Parathyroid adenoma (tissue), 2 donors: ENCODE measurements around the gene MED27.

Experiments used
- H2AFZ ChIP-seq: fragments of 300-600 bp; sonication (generic); one replicate; pipeline ENCODE4 v1.7.0; 2017; ENCODE audit warnings: antibody characterized with exemption, mild to moderate bottlenecking
- H3K27ac ChIP-seq: fragments of 300-600 bp; sonication (generic); one replicate; pipeline ENCODE4 v1.7.0; 2017
- H3K27me3 ChIP-seq: fragments of 300-600 bp; sonication (generic); one replicate; pipeline ENCODE4 v1.7.0; 2017; ENCODE audit warnings: low read length; ENCODE audit not compliant: control insufficient read depth, insufficient read depth
- H3K36me3 ChIP-seq: fragments of 300-600 bp; sonication (generic); one replicate; pipeline ENCODE4 v1.7.0; 2017; ENCODE audit warnings: low read length; ENCODE audit not compliant: control insufficient read depth, insufficient read depth
- H3K4me1 ChIP-seq: fragments of 300-600 bp; sonication (generic); one replicate; pipeline ENCODE4 v1.7.0; 2017; ENCODE audit warnings: control low read depth
- H3K4me2 ChIP-seq: fragments of 300-600 bp; sonication (generic); one replicate; pipeline ENCODE4 v1.7.0; 2017; ENCODE audit warnings: low read length
- H3K4me3 ChIP-seq: fragments of 300-600 bp; sonication (generic); one replicate; pipeline ENCODE4 v1.7.0; 2017; ENCODE audit warnings: low read depth, low read length
- H3K79me2 ChIP-seq: fragments of 300-600 bp; sonication (generic); one replicate; pipeline ENCODE4 v1.7.0; 2017; ENCODE audit warnings: control low read depth
- H3K9ac ChIP-seq: fragments of 300-600 bp; sonication (generic); one replicate; pipeline ENCODE4 v1.7.0; 2017; ENCODE audit warnings: mild to moderate bottlenecking
- H3K9me3 ChIP-seq: fragments of 300-600 bp; sonication (generic); one replicate; pipeline ENCODE4 v1.7.0; 2017; ENCODE audit warnings: low read length; ENCODE audit not compliant: control insufficient read depth
- CTCF ChIP-seq: fragments of 300-600 bp; sonication (generic); IDR thresholded peaks from one replicate; pipeline ENCODE4 v1.7.0; 2017; ENCODE audit warnings: antibody characterized with exemption, mild to moderate bottlenecking
- donor health status: primary hyperparathyroidism.

MED27 gene

GRCh38 chr9:131912069-131912468 lies 167.6 kb downstream of the MED27 start:
- no peaks in the 10 kb centered on the region for H3K4me1 ChIP-seq
- no peaks in the 10 kb centered on the region for H3K79me2 ChIP-seq
- no peaks in the 10 kb centered on the region for H3K9me3 ChIP-seq
- H3K4me3 ChIP-seq = no peak overlapping the region
- H2AFZ ChIP-seq = no peak overlapping the region
- no peak overlapping the region for H3K9ac ChIP-seq
- H3K27me3 ChIP-seq = no peaks in the 10 kb centered on the region
- no peak overlapping the region for H3K4me2 ChIP-seq
- TF ChIP-seq CTCF = no peak
- no peak overlapping the region for H3K27ac ChIP-seq
- no peaks in the 10 kb centered on the region for H3K36me3 ChIP-seq

GRCh38 chr9:131910572-131910971 lies 169.1 kb downstream of the MED27 start:
- no peak overlapping the region for H3K9ac ChIP-seq
- no peak for TF ChIP-seq CTCF
- H3K4me3 ChIP-seq = no peak overlapping the region
- no peak overlapping the region for H3K27ac ChIP-seq
- H3K79me2 ChIP-seq = no peaks in the 10 kb centered on the region
- H2AFZ ChIP-seq = no peak overlapping the region
- no peak overlapping the region for H3K4me2 ChIP-seq
- H3K36me3 ChIP-seq = no peaks in the 10 kb centered on the region
- no peaks in the 10 kb centered on the region for H3K27me3 ChIP-seq
- H3K4me1 ChIP-seq = no peaks in the 10 kb centered on the region
- no peaks in the 10 kb centered on the region for H3K9me3 ChIP-seq

GRCh38 chr9:131905144-131905543 lies 174.5 kb downstream of the MED27 start:
- TF ChIP-seq CTCF = no peak
- H3K36me3 ChIP-seq = no peaks in the 10 kb centered on the region
- no peak overlapping the region for H3K27ac ChIP-seq
- H3K4me1 ChIP-seq = no peaks in the 10 kb centered on the region
- H3K79me2 ChIP-seq = no peaks in the 10 kb centered on the region
- H2AFZ ChIP-seq = no peak overlapping the region
- no peak overlapping the region for H3K9ac ChIP-seq
- no peak overlapping the region for H3K4me3 ChIP-seq
- no peaks in the 10 kb centered on the region for H3K27me3 ChIP-seq
- no peak overlapping the region for H3K4me2 ChIP-seq
- no peaks in the 10 kb centered on the region for H3K9me3 ChIP-seq

GRCh38 chr9:131899296-131900228 lies 180.1 kb downstream of the MED27 start:
- H2AFZ ChIP-seq = no peak overlapping the region
- H3K4me3 ChIP-seq = no peak overlapping the region
- H3K36me3 ChIP-seq = no peaks in the 10 kb centered on the region
- H3K79me2 ChIP-seq = no peaks in the 10 kb centered on the region
- H3K4me1 ChIP-seq = no peaks in the 10 kb centered on the region
- TF ChIP-seq CTCF = no peak
- no peaks in the 10 kb centered on the region for H3K9me3 ChIP-seq
- H3K27me3 ChIP-seq = no peaks in the 10 kb centered on the region
- no peak overlapping the region for H3K4me2 ChIP-seq
- no peak overlapping the region for H3K9ac ChIP-seq
- H3K27ac ChIP-seq = no peak overlapping the region
